Activated CD4-positive, alpha-beta T cell treated with anti-CD3 and anti-CD28 coated beads for 1 hour (primary cell): ENCODE data around the gene LRRC46.

Experiments used
- DNase-seq: peaks from one replicate; pipeline ENCODE4 v3.0.0-alpha.2; 2020

LRRC46 gene

DNA sequence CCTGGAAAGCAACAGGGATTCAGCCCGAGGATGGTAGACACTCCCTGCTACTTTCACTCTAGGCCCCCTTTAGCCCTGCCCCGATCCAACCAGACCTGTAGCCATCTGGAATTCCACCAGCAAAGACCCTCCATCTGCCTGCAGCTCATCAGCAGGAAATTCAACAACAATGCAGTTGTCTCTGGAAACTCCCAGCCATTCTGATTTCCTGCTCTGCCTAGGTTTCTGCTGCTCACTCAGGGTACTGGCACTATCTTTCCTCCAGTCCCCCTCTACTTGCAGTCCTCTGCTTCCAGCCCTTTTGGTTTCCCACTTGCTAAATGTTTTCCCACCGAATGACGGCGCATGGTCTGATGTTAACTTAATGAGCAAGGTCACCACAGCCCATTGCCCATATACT, 22.1 kb downstream of the LRRC46 start:
- no peak for DNase-seq

DNA sequence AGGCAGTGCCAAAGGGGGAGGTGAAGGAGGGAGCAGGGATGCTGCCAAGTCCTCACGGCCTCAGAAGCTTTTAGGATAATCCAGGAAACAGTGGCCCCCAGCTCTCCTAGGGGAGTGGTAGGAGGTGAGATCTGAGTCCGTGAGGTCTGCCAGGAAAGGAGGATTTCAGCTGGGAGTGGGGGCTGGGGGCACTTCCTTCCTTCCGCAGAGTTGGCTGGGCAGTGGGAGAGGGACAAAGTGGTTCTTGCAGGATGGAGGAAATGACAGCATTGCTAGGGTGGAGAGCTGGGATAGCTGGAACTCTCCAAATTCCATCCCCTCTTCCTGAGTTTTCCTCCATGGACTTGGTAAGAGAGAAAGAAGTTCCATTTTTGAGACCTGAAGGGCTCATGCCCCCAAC, 24.3 kb downstream of the LRRC46 start:
- no peak for DNase-seq

GRCh38 chr17:47856830-47857229, 25.4 kb downstream of the LRRC46 start:
- no peak for DNase-seq

DNA sequence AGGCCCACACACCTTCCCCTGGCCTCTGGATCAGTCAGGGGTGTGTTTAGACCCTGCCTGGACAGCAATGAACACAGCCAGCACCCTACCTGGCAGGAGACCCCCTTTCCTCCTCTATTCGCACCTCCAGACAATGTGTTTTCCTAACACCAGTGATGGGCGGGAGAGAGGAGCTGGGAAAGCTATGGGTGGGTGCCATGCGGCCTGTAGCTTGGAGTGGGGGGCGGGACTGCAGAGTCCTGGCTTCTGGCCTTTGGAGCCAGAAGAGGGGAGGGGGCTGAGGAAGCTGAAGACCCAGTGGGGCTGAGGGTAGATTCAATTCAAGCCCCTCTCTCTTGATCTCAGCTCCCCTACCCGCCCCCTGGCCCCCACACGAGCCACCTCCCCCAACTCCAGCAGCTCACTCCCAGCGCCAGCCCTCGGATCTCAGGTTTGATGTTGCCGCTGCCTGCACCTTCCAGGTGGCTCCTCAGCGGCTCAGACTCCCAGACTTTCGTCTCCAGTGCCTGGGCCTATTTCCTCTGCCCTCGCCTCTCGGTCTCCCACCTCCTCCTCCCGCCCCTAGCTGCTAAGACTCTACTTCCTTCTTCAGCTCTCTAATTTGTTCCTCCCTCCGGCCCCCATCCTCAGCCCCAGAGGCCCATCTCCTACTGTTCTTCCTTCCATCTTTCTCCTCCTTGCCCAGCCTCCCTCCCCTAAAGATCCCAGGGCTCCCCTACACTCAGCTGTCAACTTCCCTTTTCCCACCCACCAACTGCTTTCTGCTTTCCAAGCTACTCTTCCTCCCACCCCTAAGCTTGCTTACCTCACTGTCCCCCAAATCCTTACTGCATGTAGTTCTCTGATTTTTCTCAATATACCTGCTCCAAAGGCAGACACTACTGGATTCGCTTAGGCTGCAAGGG, 26.3 kb downstream of the LRRC46 start:
- DNase-seq = no peak

GRCh38 chr17:47860386-47860785, 28.9 kb downstream of the LRRC46 start:
- DNase-seq = no peak

GRCh38 chr17:47862621-47863440, 31.4 kb downstream of the LRRC46 start:
- no peak for DNase-seq

- DNase-seq = no peak
Measured at GRCh38 chr17:47864791-47865216, 33.3 kb downstream of the LRRC46 start.

GRCh38 chr17:47866941-47867340, 35.5 kb downstream of the LRRC46 start:
- no peak for DNase-seq

DNA sequence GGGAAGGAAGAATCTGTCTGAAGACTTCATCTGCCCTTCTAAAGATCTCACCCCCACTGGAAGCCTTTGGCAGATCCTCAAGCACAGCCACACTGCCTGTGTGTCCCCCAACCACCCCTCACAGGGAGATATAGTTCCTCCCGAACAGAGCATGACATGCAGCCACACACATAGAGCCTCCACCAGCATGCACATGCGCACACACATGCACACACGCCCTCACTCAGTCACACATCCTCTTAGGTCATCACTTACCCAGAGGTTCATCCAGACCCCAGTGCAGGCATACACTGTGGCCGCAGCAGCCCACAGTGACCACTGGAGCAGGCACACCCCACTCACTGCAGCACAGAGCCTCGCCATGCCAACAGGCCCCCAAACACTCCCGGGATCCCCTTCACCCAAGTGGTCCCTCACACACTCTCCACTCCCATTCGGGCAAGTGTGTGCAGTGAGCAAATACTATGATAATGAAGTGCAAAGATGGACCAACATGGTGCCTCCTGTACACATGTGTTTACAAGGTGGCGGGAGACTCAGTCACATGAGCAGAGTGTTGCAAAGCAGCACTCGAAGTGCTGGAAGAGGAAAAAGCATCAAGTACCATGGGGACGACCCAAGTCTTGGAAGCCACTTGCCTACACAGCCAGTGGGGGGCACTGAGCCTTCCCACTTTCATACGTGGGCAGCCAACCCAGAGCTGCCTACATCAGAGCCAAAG, 36.5 kb downstream of the LRRC46 start:
- no peak for DNase-seq

DNA sequence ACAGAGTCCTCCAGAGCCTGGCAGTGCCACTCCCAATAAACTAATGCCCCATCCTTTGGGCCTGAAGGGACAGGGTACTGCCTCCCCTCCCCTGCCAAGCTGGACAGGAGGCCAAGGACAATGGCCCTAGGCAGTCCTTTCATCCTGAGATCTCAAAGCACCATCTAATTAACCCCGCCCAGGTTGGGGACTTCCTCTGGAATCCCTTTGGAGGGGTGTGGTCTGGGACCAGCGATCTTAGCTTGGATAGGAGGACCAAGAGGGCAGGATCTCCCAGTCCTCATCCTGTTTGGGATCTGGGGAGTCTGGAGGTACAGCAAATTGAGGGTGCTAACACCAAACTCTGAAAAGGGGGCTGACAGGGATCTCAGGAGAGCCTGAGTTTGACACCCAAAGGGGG, 37.6 kb downstream of the LRRC46 start:
- no peak for DNase-seq

- DNase-seq = no peak
Measured at GRCh38 chr17:47870056-47870455, 38.6 kb downstream of the LRRC46 start.

DNA sequence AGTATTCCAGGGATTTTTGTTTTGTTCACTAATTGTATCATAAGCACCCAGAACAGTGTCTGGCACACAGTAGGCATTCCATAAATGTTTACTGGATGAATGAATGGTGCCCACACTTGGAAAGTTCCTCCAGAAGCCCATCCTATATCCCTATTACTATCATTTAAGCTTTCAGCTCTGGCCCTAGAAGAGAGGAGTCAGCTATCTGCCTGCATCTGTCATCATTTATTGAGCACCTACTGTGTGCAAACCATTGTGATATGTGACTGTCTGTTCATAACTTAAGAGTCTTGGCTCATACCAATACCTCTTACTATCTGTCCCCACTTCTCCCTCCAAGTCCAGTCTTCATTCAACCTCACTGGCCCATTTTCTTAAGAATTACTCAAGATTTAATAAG, 39.6 kb downstream of the LRRC46 start:
- no peak for DNase-seq

GRCh38 chr17:47872019-47872650, 40.7 kb downstream of the LRRC46 start:
- no peak for DNase-seq

DNA sequence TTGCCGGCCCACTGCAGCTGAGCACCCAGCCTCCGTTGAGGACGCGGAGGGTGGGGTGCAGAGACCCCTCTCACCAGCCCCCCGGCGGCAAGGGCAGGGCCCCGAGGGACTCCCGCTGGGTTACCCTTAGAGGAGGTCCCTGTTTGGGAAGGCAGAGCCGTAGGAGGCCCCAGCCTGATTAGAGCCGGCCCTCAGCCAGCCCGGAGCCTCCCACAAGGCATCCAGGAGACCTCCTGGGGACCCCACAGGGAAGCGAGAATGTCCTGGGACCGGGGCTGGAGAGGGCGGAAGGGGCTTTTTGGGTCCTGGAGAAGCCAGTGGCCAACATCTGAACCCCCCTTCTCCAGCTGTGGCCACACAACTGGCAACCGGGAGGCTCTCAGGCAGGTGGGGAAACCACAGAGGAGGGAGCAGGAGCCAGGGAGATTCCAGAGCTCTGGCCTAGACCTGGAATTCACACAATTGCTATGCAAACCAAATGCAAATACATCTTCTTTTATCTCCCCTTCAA, 41.2 kb downstream of the LRRC46 start:
- no peak for DNase-seq

GRCh38 chr17:47873200-47874090, 42.0 kb downstream of the LRRC46 start:
- no peak for DNase-seq

- no peak for DNase-seq
Measured at GRCh38 chr17:47875011-47875985, 43.8 kb downstream of the LRRC46 start.

- DNase-seq = no peak
Measured at GRCh38 chr17:47877368-47878034, 46.0 kb downstream of the LRRC46 start.

- no peak for DNase-seq
Measured at GRCh38 chr17:47878203-47879027, 46.9 kb downstream of the LRRC46 start.
